Spleen (tissue), 7 donors: Measurements from ENCODE around the gene WNT2B.

Experiments used
- CTCF ChIP-seq, 11 experiments: fragments of 200-600 bp in 7 of 11; fragments of 450-650 bp in 4 of 11; sonication (generic) in 4 of 11; IDR thresholded peaks in 8 of 11; conservative IDR thresholded peaks in 3 of 11; 1 replicate in 7 of 11; 2 replicates in 4 of 11; pipeline versions ENCODE4 v1.4.0 to v1.8.0; 2016 to 2021; ENCODE audit warnings: antibody characterized with exemption in 11 of 11, inconsistent platforms in 4 of 11, mild to moderate bottlenecking in 1 of 11
- POLR2AphosphoS5 ChIP-seq, 3 donors: sonication (generic); formaldehyde crosslinking; IDR thresholded peaks; one replicate each; pipeline ENCODE4 v1.5.1; 2017; ENCODE audit warnings: antibody characterized with exemption in 3 of 3
- donor health status: DM: no; HTN: no; CAD: no; lungs with moderate emphysema.
- donor health status: DM: no; HTN: no; CAD: no.
- donor health status: DM: no; HTN: no; CAD: no.

GRCh38 chr1:112509660-112510178, 954 bp downstream of the WNT2B start:
- TF ChIP-seq CTCF (IDR thresholded peaks at IDR 0.05 in 8 of 11, conservative IDR thresholded peaks at IDR 0.05 in 3 of 11) (no peak), POLR2AphosphoS5 (IDR thresholded peaks at IDR 0.05) (no peak)
